HUDEP-2 (cell line): ENCODE results near the gene SDK2.

ENCODE experiments used
- DNase-seq, 76 experiments: peaks; one replicate each; lab custom pipeline; 2025; ENCODE audit not compliant: unreplicated experiment in 76 of 76; lab: John Stamatoyannopoulos, UW

The SDK2 gene

DNA sequence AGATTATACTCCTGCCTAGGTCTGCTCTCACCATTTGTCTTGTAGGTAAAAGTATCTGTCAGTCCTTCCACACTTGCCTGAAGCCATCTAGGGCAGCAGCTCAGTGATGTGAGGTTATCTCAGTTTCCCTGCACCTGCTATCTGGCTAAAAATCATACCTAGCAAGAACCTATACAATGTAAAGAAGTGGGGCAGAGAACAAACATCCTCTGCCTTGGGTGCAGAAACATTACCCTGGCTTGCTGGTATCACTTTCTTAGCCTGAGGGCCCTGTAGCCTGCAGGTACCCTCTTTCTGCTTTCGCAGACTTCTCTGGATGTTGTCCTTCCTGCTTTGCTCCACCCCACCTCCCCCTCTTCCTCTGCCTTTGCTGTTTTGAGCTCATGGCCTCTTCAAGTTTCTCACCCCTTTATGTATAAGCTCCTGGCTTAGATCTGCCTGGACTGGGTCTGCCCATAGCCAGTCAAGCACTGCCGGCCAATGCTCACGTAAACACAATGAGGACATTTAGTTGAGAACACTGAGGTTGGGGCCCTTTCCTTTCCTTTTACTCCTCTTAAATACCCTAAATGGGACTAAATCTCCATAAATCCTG, 8.7 kb upstream of the SDK2 start:
- no peak for DNase-seq

DNA sequence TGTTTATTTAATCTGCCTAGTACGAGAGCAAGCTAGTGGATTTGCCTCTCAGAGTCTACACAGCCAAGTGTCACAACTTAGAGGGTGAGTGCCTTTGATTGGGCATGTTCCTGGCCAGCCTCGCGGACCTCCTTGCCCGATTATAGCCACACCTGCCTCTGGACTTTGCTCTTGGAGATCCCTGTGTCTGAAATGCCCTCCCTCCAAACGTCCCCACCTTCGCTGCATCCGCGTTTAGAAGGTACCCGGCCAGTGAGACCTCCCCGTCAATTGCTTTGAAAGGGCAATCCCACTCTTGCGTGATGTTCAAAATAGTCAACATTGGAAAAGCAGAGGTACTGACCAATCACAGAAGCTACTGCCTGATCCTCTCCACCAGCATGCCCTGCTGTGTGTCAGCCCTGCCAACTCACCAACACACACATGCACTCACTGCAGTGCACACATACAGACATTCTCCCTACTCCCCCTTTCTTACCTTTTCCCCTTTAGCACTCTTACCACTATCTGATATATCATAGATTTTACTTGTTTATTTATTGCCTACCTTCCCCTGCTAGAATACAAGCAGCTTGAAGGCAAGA, 6.5 kb upstream of the SDK2 start:
- no peak for DNase-seq

DNA sequence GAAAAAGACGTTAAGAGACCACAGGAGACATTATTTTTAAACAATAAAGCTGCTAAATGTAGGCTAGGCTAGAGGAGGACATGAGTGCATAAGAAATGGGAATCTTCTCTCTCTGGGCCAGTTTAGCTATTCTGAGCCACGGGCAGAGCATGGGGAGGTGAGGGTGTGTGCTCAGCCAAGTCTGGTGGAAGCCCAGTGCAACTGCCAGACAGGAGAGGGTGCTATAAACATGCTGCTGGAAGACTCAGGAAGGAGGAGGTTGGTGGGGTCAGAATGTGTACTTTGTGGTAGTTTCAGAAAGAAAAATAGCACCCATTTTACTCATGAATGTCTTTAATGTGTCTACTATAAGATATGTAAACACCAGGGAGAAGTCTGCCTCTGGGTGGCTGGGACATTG, 5.9 kb upstream of the SDK2 start:
- no peak for DNase-seq

DNA sequence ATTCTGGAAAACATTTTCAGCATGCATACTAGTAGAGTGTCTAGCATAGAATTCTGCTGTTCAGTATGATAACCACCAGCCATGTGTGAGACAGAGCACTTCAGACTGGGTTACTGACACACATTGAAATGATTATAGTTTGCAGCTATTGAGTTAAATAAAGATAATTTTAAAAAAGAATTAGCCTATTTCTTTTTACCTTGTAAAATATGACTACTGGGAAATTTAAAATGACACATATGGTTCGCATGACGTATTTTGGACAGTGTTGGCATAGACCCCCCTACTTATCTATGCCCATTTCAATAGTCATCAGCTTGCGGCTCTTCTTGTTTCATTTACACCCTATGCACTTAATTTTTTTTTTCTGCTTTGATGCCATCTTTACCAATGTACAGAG, 4.7 kb upstream of the SDK2 start:
- DNase-seq: no peak

DNA sequence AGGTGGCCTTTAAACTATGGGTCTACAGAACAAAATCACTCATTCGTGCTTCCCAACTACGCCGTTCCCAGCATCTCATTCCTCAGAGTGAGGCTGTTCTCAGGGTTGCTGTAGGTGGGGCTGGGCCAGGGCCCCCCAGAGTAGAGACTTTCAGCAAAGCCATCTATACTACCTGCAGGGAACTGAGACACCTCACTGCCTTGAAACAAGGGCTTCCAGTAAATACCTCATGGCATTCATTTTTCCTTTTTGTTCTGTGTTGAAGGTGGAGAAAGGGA, 4.2 kb upstream of the SDK2 start:
- no peak for DNase-seq

DNA sequence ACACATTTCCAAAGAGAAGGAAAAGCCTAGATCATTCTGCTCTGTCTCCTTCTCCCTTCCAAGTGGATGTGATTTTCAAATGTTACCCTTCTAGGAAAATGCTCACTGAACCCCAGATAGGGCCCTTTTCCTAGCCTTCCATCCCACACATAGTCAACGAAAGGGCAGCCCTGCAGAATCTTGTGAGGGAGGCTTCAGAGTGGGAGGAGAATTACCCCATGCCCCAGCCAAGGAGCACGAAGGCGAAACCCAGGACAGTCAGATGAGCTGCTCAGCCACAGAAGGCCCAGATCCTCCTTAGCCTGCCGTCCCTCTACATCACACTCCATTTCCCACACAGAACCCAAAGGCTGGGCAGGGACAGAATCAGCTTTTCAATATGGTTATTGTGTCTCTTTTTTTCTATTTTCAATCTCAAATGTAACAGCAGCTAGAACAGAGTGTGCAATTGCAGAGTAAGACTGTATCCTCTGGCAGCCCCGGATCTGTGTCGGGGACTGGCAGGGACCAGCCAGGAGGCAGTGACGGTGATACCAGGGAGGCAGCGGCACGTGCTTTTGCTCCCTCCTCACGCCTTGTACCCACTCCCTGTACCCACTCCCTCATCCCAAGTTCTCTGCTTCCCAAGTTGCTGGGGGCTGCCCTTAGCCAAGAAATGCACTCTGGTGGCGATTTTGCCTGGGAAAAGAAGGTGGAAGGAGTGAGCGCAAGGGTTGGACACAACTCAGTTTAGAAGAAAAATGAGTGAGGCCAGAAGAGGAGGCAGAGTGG, 3.7 kb upstream of the SDK2 start:
- DNase-seq: no peak

DNA sequence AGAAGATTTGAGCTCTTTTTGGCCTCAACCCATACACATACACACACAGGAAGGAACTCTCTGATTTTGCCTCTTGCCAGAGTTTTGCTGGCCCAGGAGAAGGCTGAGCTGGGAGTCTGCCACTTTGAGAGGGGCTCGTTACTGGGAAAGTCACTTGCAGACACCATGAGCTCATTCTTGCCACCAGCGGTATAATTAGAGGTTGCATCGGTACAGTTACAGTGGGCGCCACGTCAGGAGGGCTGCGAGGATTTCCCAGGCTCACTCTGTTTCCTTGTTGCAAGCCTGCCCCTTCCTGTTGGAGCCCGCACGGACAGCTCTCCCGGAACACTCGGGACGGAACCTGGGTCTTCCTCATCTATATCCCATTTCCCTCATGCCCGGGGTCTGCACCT, 3.1 kb upstream of the SDK2 start:
- no peak for DNase-seq

DNA sequence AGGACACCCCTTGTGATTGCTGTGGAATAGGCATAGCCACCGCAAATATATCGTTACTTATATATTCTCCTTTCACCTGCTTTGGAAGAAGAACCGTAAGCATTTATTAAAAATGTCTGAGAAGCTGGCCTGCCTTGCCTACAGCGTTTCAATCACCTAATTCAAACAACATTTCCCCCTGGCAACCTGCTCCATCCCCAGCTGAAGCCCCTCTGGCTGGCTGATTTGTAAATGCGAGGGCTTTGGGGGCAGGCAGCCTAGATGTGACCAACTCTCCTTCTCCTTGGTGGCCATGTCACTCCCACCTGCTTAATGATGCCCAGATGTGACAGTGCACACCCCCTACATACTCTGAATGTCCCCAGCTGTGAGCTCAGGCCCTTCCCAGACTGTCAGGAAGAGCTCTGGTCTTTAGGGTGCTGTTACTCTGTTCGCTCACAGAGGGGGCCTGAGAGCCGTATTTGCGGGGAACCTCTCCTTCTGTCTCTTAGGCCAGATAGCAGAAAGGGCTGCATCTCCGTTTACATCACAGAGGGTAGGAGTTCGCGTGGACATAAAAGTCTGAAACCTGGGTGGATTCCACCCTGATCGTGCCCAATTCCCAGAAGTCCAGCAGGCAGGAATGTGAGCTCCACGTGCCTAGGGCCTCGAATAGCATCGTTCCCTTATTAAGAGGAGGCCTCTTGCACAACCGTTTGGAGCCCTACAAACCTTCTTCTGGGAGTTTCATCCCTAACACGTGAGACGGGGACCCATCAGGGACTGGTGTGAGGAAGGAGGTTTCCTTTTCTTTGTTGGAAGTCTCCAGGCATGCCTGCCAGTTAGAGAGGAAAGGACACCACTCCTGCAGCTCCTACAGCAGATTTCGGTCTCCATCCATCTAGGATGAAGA, 2.4 kb upstream of the SDK2 start:
- no peak for DNase-seq

DNA sequence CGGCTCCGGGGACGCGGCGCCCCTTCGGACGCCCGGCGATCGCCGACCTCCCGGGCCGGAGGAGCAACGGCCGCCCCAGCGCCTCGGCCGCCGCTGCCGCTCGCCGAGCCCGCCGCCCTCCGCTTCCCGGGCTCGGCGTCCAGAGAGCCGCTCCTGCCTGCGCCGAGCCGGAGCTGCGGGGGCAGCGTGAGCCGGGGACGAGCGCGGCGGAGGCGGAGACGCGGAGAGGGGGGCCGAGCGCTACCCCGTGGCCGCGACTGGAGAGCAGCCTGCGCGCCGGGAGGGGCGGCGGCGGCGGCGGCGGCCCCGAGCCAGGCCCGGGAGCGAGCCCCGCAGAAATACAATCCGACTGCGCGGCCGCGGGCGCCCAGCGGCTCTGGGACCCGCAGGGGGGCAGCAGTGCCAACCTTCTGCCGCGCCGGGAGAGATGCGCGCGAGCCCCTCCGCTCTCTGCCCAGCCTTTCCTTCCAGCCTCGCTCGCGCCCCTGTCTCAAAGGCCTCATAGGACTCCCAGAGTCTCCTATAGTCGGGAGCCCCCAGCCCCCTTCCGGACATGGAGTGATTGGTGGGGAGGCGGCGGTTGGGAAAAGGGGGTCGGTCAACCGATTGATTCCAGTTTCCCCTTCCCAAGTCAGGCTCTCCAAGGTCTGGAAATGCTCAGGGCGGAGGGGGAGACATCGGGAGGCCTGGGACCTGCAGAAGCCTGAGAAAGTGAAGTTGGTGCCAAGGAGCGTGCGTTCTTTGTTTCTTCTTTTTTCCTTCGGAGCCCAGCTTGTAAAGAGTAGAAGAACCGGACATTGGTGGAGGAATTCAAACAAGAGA, 1.0 kb upstream of the SDK2 start:
- DNase-seq: no peak

DNA sequence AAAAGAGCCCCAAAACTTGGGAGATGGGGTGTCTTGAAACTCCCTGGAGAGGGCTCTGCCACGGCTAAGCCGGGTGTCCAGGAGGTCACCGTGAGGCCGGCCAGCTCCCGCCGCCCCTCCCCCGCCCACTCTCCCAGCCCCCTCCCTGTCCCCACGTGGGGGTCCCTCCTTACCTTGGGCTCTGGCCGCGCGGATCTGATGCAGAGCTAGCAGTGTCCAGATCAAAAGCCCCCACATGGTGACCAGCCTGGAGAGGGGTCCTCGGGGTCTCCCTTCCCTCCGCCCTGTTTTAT, 447 bp downstream of the SDK2 start:
- DNase-seq: no peak

DNA sequence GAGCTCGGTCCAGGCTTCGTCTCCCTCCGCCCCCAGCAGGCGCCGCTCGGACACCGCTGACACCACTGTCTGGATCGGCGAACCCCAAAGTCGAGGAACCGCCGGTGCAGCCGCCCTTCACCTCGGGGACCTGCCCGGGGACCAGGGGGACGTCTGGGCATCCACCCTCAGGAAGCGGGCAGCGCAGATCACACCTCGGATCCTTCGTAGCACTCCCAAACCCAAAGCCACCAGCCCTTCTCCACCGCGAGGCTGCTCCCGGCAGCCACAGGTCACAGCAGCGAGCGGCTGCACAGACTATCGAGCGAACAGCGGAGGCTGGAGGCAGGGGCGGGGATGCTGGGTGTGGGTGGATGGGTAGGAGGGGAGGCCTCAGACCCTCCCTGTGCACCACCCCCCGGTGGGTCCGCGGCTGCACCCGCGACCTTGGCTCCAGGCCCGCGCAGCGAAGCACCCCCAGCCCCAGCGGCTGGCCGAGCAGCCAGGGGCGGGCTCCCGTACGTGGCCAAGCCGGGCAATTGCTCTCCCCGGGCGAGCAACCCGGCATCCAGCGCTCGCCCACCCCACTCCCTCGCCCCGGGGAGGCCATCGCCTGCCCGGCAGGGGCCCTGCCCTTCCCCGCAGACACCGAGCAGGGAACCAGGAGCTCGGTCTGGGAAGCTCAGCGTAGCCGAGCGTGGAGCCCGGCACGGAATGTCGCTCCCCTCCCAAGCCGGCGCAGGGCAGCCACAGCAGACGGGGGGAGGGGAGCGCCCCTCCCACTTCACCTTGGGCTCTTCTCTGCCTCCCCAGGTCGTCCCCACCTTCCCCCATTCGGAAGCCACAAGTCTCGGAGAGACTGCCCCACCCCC, 1.0 kb downstream of the SDK2 start:
- DNase-seq: no peak

DNA sequence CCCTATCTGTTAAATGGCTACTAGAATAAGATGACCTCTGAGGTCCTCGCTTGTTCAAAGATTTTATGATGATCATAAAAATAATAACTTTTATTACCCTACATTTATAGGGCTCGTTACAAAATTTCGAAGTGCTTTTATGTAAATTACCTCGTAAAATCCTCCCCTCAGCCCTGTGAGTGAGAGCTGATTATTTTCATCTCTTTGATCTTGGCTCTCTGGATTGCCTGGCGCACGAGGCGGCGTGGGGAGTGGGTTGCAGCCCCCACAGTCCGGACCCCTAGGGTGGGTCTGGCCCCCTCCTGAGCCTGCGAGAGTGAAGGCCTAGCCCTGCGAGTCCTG, 1.6 kb downstream of the SDK2 start:
- DNase-seq: no peak

DNA sequence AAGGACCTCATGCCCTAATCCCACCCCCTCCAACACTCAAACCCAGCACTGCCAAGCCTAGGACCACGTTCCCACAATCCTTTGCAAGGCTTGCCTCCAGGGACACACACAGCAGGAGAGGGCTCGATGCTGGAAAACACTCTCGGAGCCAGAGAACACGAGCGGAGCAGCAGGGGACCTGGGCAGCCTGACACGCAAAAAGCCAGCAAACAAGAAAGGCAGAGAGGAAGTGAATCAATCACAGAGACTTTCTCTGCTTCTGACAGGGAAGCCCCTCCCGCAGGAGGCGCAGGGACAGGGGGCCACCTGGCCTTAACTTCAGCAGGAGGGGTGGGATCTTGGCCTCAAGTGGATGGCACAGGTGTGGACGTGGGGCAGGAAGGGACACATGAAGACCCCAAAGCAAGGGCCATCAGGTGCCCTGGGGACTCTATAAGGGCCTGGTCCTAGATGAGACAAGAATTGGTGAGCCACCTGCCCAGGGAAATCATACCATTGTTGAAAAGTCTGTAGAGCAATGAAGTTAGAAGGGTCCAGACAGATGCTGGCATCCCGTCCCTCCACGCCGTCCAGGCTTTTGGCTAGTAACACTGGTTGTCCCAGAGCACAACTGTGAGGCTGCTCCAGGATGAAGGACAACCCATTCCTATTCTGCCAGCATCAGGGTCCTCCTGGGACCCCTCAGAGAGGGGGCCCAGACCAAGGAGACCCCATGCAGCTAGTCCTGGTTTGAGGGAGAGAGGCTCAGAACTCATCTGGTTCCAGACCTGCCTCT, 2.2 kb downstream of the SDK2 start:
- no peak for DNase-seq

DNA sequence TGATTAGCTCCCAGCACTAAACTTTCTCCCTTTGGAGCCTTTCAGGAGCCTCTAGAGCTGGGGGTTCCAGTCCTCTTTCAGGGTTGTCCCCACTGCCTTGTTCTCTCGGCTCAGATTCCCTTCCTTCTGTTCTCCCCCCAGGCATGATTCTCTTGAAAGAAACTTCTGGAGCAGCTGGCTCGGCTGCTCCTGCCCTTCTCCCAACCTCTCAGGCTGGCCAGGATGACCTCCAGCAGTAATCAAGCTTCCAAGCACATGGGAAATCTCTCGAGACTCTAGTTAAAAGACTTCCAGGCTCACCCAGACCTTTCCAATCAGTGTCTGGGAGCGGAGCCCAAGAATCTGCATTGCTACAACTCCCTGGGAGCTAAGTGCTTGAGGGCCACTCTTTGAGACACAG, 3.6 kb downstream of the SDK2 start:
- no peak for DNase-seq

DNA sequence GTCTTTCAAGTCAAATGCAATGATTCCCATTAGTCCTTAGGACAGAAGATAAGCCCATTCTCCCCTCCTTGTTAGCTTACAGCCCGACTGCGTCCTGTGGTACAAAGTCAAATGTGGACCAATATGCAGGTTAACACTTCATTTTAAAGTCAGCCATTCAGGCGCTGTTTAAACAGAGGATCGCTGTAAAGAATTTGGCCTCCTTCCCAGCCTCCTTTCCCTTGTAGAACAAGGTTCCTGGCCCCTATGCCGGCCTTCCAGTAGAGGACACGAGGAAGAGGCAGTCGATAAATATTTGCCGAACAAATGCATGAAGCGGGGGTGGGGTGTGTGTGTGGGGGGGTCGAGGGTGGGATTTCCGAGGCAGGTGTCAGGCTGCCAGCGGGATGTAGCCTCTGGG, 4.3 kb downstream of the SDK2 start:
- no peak for DNase-seq

DNA sequence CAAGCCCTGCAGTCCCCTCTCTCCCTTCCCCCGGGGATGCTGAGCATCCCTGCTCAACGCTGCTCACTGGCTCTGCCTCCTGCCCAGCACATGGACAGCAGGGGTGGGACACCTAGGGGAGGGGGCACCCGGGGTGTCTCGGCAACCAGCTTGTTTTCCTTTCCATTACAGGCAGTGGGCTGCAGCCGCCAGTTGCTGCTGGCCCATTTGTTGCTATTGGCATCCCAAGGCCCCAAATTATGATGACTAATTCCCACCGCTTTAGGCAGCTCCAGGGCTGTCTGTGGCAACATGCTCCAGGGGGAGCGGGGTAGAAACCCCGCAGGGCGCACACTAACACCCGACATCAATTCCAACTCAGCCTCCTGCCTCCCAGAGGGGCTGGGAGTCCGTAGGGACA, 4.9 kb downstream of the SDK2 start:
- DNase-seq: no peak

DNA sequence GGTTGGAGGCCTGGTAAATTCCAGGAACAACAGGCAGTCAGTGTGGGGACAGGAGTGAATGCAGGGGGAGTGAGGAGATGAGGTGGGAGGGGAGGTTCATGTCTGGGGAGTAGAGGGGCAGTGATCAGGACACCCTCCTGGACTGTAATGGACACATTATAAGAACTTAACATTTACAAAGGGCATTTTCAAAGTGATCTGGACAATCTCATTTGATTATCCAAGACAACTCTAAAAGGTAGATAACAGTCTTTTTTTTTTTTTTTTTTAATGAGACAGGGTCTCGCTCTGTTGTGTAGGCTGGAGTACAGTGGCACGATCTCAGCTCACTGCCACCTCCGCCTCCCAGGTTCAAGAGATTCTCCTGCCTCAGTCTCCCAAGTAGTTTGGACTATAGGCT, 5.7 kb downstream of the SDK2 start:
- DNase-seq: no peak

DNA sequence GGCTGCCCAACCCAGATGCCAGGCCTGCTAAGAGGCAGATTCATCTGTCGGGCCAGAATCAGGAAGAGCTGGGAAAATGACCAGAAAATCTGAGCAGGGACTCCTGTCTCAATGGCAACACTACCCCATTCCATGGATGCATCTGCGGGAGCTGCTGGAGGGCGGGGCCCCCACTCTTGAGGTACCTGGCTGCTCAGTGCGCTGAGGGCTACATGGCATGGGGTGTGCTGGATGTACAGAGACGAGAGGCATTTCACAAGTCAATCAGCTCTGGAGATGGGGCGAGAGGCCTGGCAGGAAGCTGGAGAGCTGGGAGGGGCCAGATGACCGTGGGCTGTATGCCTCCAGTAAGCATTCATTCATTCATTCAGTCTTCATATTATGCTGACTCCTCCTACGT, 6.4 kb downstream of the SDK2 start:
- DNase-seq: no peak

DNA sequence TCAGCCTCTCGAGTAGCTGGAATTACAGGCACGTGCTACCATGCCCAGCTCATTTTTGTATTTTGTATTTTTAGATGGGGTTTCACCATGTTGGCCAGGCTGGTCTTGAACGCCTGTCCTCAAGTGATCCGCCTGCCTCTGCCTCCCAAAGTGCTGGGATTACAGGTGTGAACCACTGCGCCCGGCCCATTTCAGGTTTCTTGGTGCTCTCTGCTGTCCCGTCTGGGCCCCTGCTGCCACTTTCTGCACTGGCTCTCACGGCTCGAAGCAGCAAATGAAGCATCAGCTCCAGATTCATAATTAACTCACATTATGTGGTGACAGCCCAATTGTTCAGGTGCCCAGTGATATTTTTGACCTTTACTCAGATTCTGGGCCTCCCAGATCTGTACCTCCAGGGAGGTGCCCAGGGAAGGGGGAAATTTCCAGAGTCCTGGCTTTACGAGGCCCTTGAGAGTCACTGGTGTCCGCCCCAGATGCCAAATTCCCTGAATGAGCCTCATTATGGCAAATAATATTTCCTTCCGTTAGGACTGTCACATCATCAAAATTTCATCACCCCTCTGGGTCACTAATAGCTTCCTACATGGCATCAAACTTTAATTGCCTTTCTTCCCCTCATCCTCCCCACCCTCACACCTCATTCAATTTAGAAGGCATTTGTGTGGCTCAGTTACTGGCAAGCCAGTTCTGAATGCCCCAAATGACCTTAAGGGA, 9.0 kb downstream of the SDK2 start:
- no peak for DNase-seq
